Pulmonary artery endothelial cell (primary cell): ENCODE measurements around the gene BRD9. TPM values are rescaled to one million over a fixed set of nuclear protein-coding genes. Genes with fewer than 3 reads are reported as not detected.
"Not testable (repeated sequence)": the region's sequence is repeated elsewhere in the genome, so short reads cannot be mapped to it uniquely, and the experiment has no call there.

ENCODE experiments used
- DNase-seq: peaks from one replicate; pipeline ENCODE4 v3.0.0-alpha.2; 2011; ENCODE audit warnings: low read depth, low spot score
- total RNA-seq: library from RNA; depleted of rRNA; stranded (reverse); fragments of >200 nt; gene quantifications from 2 replicates; pipeline ENCODE4 v1.2.3, GENCODE V29; 2014

Gene BRD9
- total RNA-seq, 1 donor from 2014 or later, result 50.6 TPM

DNA sequence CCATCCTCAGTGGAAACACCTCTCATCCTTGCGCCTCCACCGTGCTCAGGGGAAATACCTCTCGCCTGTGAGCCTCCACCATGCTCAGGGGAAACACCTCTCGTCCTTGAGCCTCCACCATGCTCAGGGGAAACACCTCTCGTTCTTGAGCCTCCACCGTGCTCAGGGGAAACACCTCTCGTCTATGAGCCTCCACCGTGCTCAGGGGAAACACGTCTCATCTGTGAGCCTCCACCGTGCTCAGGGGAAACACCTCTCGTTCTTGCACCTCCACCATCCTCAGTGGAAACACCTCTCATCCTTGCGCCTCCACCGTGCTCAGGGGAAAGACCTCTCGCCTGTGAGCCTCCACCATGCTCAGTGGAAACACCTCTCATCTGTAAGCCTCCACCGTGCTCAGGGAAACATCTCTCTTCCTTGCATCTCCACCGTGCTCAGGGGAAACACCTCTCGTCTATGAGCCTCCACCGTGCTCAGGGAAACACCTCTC, 46.0 kb downstream of the BRD9 start:
- not testable (repeated sequence) for DNase-seq

DNA sequence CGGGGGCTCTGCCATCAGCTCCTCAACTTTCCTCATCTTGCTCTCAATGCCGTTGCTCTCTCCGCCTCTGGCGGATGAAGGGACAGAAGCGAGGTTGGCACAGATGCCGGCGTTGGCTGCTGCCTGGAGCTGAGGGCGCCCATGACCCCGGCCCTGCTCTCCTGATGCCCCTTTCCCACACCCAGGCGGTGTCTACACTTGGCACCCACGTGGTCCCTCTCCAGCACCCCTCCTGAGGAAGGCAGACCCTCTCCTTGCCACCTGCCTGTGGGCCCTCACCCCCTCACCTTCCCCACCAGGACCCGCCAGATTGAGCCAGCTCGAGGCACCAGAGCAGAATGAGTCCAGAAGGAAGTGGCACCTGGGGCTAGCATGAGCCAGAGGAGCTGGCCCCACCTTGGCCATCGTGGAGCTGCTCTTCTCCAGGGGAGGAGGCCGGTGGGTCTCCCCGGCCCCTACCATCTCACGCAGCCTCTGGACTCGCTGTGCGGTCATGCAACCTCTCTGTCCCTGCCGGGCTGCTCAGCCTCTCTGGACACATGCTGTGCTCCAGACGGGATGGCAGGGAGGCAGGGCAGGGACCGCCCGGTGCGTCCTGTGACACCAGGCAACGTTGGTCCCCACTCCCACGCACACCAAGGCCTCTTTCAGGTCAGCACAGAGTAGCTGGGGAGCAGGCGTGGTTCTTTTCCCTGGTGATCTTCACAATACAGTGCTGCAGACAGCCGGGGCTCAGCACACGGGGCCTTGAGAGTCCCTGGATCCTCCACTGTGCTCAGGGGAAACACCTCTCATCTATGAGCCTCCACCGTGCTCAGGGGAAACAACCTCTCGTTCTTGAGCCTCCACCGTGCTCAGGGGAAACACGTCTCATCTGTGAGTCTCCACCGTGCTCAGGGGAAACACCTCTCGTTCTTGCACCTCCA, 46.7 kb downstream of the BRD9 start:
- not testable (repeated sequence) for DNase-seq

DNA sequence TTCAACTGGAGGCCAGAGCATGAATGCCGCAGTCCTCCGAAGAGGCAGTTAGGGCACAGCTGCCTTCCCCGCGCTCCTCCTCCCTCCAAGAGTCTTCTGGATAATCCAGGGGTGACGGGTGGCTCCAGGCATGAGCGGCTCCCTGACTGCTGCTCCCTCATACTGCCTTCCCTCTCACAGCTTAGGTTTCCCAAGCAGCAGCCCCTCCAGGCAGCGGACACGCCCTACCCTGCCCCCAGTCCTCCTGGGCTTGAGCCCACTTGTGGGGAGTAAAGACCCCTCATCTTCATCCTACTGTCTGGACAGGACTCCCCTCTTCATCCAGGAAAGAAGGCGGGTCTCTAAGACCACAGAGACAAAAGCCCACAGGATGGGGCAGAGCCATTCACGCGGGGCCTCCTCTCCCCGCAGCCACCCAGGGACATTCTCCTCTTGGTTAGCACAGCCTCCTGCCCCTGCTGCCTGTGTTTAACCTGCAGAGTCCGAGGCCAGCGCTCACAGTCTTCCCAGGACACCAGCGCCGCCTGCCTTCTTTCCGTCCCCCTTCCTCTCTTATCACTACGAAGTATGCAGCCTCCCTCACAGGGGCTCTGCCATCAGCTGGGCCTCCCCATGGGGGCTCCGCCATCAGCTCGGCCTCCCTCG, 47.4 kb downstream of the BRD9 start:
- DNase-seq, result not testable (repeated sequence)

DNA sequence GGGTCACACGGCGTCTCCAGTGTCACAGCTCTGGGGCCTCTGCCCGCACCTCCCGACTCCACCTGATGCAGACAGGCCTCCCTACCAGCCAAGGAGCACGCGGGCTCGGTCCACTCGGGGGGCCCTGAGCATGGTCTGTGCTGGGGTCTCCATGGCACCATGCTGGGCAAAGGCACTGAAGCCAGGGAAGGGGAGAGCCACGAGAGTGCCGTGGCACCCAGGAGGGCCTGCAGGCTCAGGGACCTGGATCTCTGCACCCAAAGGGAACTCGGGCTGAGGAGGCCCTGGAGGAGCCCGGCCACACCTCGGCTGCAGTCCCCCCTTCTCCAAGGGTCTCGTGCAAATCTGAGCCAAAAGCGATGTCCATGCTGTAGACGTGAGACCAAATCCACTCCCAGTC, 48.2 kb downstream of the BRD9 start:
- DNase-seq, result not testable (repeated sequence)

DNA sequence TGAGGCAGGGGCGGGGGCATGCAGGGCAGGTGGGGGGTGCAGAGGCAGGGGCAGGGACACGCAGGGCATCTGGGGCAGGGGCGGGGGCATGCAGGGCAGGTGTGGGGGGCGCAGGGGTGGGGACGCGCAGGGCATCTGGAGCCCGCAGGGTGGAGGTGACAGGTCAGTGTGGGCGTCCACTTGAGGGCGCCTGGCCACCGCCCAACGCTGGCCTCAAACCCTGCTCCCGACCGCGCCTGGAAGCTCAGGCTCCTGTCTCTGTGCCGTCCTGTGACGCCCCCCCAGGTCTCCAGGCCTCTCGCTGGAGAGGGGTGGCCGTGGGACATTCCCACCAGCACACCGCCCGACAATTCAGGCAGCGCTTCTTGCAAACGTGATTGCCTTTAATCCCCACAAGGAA, 48.7 kb downstream of the BRD9 start:
- not testable (repeated sequence) for DNase-seq

DNA sequence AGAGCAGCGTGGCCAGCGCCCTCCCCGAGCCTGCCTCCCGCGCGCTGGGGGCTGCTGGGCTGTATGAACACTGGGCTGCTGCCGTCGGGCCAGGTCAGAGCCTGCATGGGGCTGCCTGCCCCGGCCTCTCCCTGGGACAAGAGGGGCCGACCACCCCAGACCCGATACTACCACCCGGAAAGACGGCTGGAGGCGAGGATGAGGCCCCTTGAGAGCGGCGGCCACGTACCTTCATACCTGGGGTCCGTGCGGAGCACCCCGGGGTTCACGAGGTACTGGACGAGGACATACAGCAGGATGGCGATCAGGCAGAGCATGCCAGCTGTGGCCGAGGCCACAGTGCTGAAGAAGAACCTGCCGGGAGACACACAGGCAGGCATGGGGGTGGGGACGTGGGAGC, 49.2 kb downstream of the BRD9 start:
- DNase-seq, result not testable (repeated sequence)

DNA sequence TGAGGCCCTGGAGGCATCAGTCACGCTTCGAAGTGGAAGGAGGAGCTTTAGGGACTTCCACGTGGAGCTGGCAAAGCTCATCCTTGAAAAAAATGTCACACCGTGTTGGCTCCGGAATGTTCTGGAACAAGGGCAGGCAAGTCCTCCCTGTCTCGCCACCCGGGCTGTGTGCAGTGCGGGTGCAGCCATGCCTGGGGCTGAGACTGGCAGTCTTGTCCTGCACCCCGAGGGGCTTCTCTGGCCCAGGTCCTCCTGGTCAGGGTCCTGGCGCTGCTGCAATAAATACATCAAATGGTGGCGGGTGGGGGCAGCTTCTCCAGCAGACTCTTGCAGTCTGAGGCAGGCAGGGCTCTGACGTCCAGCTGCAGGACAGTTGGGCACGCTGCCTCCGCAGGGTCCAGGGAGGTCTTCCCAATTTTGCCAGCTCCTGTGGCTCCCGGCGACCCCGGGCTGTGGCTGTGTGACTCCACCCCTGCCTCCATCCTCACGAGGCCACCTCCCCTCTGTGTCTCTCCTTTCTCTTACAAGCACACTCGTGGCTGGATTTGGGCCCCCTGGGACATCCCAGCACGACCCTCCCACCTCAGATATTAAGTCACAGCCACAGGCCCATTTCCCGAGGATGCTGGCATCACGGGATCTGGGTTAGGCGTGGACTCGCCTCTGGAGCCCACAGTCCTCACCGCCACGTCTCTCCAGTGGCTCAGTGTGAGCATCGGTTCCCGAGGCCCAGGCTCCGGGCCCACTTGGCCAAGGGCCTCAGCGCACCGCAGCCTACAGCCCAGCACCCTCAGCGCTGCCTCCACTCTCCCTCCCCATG, 50.0 kb downstream of the BRD9 start:
- not testable (repeated sequence) for DNase-seq

DNA sequence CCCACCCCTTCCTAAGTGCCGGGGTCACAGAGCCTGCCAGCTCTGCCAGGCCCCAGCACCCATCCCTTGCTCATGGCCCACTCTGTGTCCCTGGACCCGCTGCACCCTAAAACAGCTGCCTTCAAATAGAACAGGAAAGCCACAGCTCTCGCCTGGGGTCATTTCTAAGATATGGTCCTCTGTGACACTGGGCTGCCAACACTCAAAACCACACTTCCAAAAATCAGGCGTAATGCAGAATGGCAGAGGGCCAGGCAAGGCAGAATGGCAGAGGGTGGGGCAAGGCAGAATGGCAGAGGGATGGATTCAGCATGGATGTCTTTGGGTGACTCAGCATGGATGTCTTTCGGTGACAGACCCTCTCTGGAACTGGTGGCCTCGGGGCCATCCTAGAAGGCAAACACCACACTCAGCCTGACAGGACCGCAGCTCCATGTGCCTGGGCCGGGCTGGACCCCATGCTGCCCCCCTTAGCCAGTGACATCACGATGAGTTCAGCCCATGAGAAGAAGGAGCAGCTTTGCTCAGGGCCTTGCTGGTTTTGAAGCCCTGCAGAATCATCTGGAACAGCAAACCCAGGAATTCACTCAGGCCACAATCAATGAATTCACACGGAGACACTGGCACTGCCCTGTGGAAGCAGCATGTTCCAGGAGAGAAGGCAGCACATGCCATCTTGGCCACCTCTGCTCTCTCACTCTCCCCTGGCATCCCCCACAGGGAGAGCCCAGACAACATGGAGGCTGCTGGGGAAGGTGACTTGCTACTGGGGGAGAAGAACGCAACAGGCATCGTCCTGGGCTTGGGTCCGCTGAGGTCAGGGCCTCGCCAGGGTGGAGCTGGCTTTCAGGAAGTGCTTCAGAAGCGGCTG, 50.8 kb downstream of the BRD9 start:
- not testable (repeated sequence) for DNase-seq

DNA sequence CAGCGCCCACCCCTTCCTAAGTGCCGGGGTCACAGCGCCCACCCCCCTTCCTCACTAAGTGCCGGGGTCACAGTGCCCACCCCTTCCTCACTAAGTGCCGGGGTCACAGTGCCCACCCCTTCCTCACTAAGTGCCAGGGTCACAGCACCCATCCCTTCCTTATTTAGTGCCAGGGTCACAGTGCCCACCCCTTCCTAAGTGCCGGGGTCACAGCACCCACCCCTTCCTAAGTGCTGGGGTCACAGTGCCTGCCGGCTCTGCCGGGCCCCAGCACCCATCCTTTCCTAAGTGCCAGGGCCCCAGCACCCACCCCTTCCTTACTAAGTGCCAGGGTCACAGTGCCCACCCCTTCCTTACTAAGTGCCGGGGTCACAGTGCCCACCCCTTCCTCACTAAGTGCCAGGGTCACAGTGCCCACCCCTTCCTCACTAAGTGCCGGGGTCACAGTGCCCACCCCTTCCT, 51.6 kb downstream of the BRD9 start:
- DNase-seq, result not testable (repeated sequence)

DNA sequence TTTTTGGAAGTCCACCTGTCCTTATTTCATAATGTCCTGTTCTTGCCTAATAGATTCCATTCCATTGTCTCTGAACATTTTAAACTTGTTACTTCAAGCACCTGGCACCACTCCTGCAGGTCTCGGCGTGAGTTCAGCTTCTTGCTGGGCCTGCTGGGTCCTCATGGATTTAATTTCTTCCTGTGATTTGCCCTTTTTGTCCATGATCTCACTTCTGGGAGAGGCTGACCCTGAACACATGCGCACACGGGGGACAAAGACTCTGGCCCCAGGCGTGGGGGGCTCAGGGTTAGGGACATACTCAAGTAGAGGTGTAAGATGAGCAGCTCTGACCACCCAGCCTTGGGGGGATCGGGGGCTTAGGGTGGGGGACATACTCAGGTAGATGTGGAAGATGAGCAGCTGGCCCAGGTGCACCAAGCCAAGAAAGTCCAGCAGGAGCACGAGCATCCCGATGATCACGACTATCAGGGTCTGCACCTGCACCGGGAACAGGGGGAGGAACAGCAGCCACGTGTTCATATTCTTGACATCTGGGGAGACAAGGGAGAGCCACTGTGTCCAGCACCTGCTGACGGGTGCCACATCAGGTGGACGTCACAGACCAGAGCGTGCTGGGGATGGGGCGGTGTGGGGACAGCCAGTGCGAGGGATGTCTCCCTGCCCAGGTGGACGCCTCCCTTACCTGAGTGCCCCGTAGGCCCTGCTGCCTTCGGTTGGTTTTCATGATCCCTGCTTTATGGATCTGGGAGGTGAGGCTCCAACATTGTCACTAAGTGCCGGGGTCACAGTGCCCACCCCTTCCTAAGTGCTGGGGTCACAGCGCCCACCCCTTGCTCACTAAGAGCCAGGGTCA, 52.3 kb downstream of the BRD9 start:
- not testable (repeated sequence) for DNase-seq

DNA sequence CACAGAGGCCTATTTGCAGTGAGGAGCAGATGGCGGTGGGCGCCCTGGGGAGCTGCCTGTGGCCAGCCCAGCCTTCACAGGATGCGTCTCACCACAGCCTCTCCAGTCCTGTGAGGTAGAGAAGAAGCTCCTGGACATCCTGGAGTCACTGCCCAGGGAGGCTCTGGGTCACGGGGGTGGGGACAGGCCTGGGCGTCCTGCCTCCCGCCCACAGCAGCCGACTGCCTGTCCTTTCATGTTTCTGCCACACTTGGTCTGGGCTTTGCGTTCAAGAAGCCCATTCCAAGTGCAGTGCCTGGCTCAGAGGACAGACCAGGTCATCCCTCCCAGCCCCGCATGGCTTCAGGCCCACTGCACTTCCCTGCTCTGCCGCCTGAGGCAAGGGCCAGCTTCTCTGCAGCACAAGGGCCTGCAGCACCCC, 54.2 kb downstream of the BRD9 start:
- DNase-seq, result not testable (repeated sequence)

DNA sequence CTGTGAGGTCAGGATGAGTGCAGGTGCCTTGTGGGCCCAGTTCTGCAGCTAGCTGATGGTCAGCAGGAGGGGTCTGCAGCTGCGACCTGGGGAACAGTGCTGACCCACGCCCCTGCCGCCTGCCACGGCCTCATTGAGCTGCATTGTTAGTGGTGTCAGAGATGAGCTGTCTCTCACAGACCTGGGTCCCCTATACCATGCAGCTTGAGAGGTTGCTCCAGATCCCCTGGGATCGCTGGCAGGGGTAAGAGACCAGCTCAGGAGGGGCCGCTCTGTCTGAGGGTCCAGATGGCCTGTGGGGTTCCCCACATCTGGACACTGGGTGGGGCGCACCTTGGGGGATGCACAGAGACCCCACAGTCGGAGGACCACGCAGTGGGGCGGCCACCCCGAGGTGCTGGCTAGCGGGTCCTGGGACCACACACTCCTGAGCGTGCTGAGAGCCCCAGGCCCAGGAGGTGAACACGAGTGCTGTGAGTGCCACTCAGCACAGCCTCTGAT, 54.9 kb downstream of the BRD9 start:
- not testable (repeated sequence) for DNase-seq

DNA sequence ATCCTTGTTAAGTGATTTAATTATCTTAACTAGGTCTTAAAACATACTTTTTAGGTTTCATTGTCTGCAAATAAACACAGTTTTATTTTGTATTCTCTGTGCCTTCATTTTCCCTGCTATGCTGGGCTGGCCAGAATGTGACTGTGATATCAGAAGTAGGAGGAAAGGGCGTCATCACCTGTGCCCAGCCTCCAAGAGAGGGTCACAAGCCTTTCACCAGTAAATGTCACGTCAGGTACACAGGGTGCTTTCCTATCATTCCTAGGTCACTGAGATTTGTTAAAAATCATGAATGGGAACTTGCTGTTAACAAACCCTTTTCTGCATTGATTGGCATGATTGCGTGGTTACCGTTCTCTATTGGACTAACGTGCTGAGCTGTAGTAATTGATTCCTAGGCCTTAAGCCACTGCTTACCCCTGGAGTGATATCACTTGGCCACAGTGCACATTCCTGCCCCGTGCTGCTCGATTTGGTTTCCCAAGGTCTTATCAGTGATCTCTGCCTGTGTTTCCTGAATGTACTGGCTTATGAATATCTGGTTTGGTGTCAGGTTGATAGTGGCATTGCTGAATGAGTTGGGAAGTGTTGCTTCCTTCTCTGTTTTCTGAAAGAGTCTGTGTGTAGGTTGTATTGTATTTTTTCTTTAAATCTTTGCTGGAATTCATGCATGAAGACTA, 56.5 kb downstream of the BRD9 start:
- DNase-seq, result not testable (repeated sequence)

DNA sequence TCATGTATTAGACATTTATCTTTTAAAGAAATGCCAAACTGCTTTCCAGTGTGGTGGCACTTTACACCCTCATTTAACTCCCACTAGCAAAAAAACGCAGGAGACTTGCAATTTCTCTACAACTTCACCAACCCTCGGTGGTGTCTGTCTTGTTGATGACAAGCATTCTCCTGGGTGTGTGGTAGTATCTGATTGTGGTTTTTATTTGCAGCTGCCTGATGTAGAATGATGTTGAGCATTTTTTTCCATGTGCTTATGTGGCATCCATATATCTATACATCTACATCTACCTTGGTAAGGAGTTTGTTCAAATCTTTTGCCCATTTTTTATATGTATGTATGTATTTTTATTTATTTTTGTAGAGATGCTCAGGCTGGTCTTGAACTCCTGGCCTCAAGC, 58.6 kb downstream of the BRD9 start:
- not testable (repeated sequence) for DNase-seq

DNA sequence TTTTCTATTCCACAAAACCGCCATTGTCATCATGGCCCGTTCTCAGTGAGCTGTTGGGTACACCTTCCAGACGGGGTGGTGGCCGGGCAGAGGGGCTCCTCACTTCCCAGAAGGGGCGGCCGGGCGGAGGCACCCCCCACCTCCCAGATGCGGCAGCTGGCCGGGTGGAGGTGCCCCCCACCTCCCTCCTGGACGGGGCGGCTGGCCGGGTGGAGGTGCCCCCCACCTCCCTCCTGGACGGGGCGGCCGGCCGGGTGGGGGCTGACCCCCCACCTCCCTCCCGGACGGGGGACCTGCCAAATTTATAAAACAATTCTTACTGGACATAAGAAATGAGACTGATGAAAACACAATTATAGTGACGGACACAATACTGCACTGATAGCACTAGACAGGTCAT, 64.4 kb downstream of the BRD9 start:
- DNase-seq, result not testable (repeated sequence)

DNA sequence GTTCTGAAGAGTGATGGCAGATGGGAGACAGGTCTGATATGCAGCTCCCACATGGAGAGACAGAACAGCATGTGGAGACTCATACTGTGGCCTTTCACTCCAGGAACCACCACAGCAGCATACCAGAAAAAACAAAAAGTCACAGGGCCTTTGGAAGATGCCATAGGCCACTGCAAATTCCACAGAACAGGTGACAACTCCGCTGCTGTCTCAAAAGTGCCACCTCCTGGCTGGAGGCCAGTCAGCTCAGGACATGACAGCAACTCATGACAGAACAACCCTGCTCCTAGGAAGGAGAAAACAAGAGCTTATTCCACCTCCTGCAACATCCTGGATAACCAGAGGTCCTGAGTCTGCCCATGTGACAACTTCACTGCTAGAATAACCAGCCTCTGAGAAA, 67.1 kb downstream of the BRD9 start:
- DNase-seq, result not testable (repeated sequence)

DNA sequence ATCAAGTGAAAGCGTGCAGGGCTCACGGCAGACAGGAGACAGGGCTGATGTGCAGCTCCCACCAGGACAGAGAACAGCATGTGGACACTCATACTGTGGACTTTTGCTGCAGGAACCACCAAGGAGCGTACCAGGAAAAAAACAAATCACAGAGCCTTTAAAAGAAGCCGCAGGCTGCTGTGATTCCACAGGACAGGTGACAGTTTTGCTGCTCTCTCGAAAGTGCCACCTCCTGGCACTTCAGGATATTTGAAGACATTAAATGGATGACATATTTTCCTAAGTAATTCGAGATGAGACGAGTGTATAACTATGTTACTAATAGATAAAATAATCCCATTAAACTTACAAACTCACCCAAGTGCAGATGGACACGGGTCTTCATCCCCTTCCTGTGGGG, 71.1 kb downstream of the BRD9 start:
- no peak for DNase-seq

DNA sequence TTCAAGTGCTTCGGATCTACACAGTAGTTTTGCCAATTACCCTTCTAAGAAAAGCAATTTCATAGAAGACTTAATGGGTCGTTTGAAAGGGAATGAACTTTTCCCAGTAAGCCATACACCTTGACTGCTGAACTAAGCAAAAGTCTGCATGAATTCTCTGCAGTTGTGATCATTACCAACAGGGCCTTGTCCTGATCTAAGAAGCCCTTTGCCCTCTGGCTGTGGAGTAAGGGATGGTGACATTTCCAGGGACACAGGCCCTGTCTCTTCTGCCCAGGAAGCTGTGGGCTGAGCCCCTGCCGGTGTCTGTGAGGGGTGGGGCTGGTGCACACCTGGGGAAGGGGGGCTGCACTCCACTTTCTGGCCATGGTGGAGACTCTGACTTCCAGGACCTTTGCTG, 72.4 kb downstream of the BRD9 start:
- DNase-seq, result no peak

DNA sequence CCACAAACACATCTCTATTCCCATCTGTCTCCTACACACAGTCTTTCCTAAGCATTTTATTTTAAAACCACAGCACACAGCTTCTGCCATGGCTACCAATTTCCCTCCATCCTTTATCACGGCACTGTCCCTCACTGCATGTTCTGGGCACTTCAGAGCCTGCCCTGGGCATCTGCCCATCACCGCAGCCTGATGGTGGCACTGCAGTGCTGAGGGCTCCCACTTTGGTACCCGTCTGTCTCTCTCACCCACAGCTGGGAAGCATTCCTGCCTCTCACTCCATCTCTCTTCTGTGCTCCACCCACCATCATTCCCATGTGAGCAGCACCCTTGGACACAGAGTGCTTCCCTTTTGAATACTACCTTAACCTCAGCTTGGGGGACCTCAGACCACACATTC, 73.5 kb downstream of the BRD9 start:
- DNase-seq, result no peak
